Epidermal melanocyte (primary cell): ENCODE measurements around the gene TRIM38.
A peak's percentile ranks its signal among the peaks of the same experiment; 100 is the strongest.
"Not testable (repeated sequence)": the region's sequence is repeated elsewhere in the genome, so short reads cannot be mapped to it uniquely, and the experiment has no call there.

ENCODE experiments used
- DNase-seq: peaks from one replicate; pipeline ENCODE4 v3.0.0; 2011; ENCODE audit warnings: low spot score; ENCODE audit not compliant: insufficient read length

The TRIM38 gene

GRCh38 chr6:25968769-25969168 is 6.2 kb downstream of the TRIM38 start:
- no peak for DNase-seq

- DNase-seq: no peak
Observed at GRCh38 chr6:25971187-25971821, 8.7 kb downstream of the TRIM38 start.

- DNase-seq: no peak
Observed at GRCh38 chr6:25972128-25972527, 9.5 kb downstream of the TRIM38 start.

GRCh38 chr6:25972902-25973301 is 10.3 kb downstream of the TRIM38 start:
- no peak for DNase-seq

GRCh38 chr6:25973923-25974555 is 11.4 kb downstream of the TRIM38 start:
- no peak for DNase-seq

- no peak for DNase-seq
Observed at GRCh38 chr6:25975923-25976560, 13.4 kb downstream of the TRIM38 start.

- DNase-seq: no peak
Observed at GRCh38 chr6:25980935-25981334, 18.3 kb downstream of the TRIM38 start.

GRCh38 chr6:25981568-25982263 is 19.1 kb downstream of the TRIM38 start:
- DNase-seq: no peak

- no peak for DNase-seq
Observed at GRCh38 chr6:25984265-25984664, 21.7 kb downstream of the TRIM38 start.

GRCh38 chr6:25987845-25988244 is 25.2 kb downstream of the TRIM38 start:
- DNase-seq: no peak

- DNase-seq: no peak
Observed at GRCh38 chr6:25990172-25990873, 27.7 kb downstream of the TRIM38 start.

GRCh38 chr6:25991785-25992412 is 29.3 kb downstream of the TRIM38 start:
- DNase-seq: peak; percentile 29

- DNase-seq: peak; percentile 67
Observed at GRCh38 chr6:25992413-25993340, 30.1 kb downstream of the TRIM38 start.

- DNase-seq: not testable (repeated sequence)
Observed at GRCh38 chr6:25993341-25993684, 30.7 kb downstream of the TRIM38 start.

- no peak for DNase-seq
Observed at GRCh38 chr6:25995507-25995906, 32.9 kb downstream of the TRIM38 start.

- no peak for DNase-seq
Observed at GRCh38 chr6:25997921-25998320, 35.3 kb downstream of the TRIM38 start.

GRCh38 chr6:25998379-25998778 is 35.8 kb downstream of the TRIM38 start:
- DNase-seq: no peak

GRCh38 chr6:25999225-25999624 is 36.6 kb downstream of the TRIM38 start:
- not testable (repeated sequence) for DNase-seq

- no peak for DNase-seq
Observed at GRCh38 chr6:26000366-26001144, 38.0 kb downstream of the TRIM38 start.
